Measurements from ENCODE around the gene LRP4. TPM values are rescaled to one million over a fixed set of nuclear protein-coding genes. Genes with fewer than 3 reads are reported as not detected.

LRP4 gene
- total and polyA plus RNA-seq, 2 of the 8 experiments (the other 6 are each of a cell fraction or from before 2014, with no cell fraction given): 5.4 to 22.1 TPM

- TF ChIP-seq E2F6 (IDR thresholded peaks at IDR 0.05) (no peak), CEBPB (IDR thresholded peaks at IDR 0.05; ENCODE audit: low read depth, low read length) (no peak), CHD2 (IDR thresholded peaks at IDR 0.05; ENCODE audit: low read length) (no peak), POLR2A (IDR thresholded peaks at IDR 0.05; ENCODE audit: control extremely low read depth in 1 of 2, low read depth in 2 of 2, low read length in 2 of 2) (no peak), TCF12 (IDR thresholded peaks at IDR 0.05; ENCODE audit: low read depth, low read length) (no peak), BACH1 (IDR thresholded peaks at IDR 0.05; ENCODE audit: low read length) (no peak), POLR2AphosphoS5 (IDR thresholded peaks at IDR 0.05; ENCODE audit: low read depth, low read length) (no peak)
Observed at GRCh38 chr11:46808799-46809431, 109.4 kb downstream of the LRP4 start (continued).

Other genes starting within 250 kb of the LRP4 start
- gene ARHGAP1, start 217.9 kb downstream of the LRP4 start, total RNA-seq (2021; fragmentation: NEBNext Ultra II Directional; extraction: Animal tissue kit (Norgen Biotek cat#: 25700)): 58.8 and 63.3 TPM in 2 replicates
- gene ARHGAP1, start 217.9 kb downstream of the LRP4 start, polyA plus RNA-seq (2011; rRNA removed): 28.6 and 42.8 TPM in 2 replicates
- 10.7 and 11.0 TPM in 2 replicates for gene ZNF408, start 217.5 kb downstream of the LRP4 start, total RNA-seq (2021; fragmentation: NEBNext Ultra II Directional; extraction: Animal tissue kit (Norgen Biotek cat#: 25700))
- 11.0 and 16.9 TPM in 2 replicates for gene ZNF408, start 217.5 kb downstream of the LRP4 start, polyA plus RNA-seq (2011; rRNA removed)
- not detected in 2 replicates for gene F2, start 199.3 kb downstream of the LRP4 start, total RNA-seq (2021; fragmentation: NEBNext Ultra II Directional; extraction: Animal tissue kit (Norgen Biotek cat#: 25700))
- gene F2, start 199.3 kb downstream of the LRP4 start, polyA plus RNA-seq (2011; rRNA removed): 0.11 and 0.25 TPM in 2 replicates
- gene CKAP5, start 72.3 kb downstream of the LRP4 start, total RNA-seq (2021; fragmentation: NEBNext Ultra II Directional; extraction: Animal tissue kit (Norgen Biotek cat#: 25700)): 185 and 192 TPM in 2 replicates
- gene CKAP5, start 72.3 kb downstream of the LRP4 start, polyA plus RNA-seq (2011; rRNA removed): 45.2 and 64.8 TPM in 2 replicates
- 24.2 and 26.2 TPM in 2 replicates for gene CSTPP1, start 18.2 kb upstream of the LRP4 start, total RNA-seq (2021; fragmentation: NEBNext Ultra II Directional; extraction: Animal tissue kit (Norgen Biotek cat#: 25700))
- 28.7 and 55.1 TPM in 2 replicates for gene CSTPP1, start 18.2 kb upstream of the LRP4 start, polyA plus RNA-seq (2011; rRNA removed)